Type B pancreatic cell (in vitro differentiated cells): ENCODE results near the gene EXOC4. TPM values are rescaled to one million over a fixed set of nuclear protein-coding genes. Genes with fewer than 3 reads are reported as not detected.

Experiments used
- DNase-seq: peaks from one replicate; pipeline ENCODE4 v3.0.0; 2021; ENCODE audit warnings: mixed read lengths; ENCODE audit not compliant: unreplicated experiment; ENCODE audit errors: extremely low spot score
- H3K27ac Mint-ChIP-seq: 2 replicates; pipeline ENCODE4 v1.8.0; 2021; ENCODE audit warnings: mild to moderate bottlenecking, mixed read lengths
- H3K27me3 Mint-ChIP-seq: 2 replicates; pipeline ENCODE4 v1.8.0; 2021; ENCODE audit warnings: mixed read lengths
- H3K36me3 Mint-ChIP-seq: 2 replicates; pipeline ENCODE4 v1.8.0; 2021; ENCODE audit warnings: mixed read lengths
- H3K4me1 Mint-ChIP-seq: one replicate; pipeline ENCODE4 v1.8.0; 2021; ENCODE audit warnings: mixed read lengths; ENCODE audit not compliant: unreplicated experiment
- H3K4me3 Mint-ChIP-seq: 2 replicates; pipeline ENCODE4 v1.8.0; 2021; ENCODE audit warnings: mild to moderate bottlenecking, mixed read lengths
- H3K9me3 Mint-ChIP-seq: 2 replicates; pipeline ENCODE4 v1.8.0; 2021; ENCODE audit warnings: mixed read lengths
- CTCF ChIP-seq: fragments of 200-600 bp; sonication (generic); conservative IDR thresholded peaks from 2 replicates; pipeline ENCODE4 v1.5.0; 2021; ENCODE audit warnings: antibody characterized with exemption, mild to moderate bottlenecking
- total RNA-seq: library from RNA; stranded (reverse); gene quantifications from 2 replicates; pipeline ENCODE4 v1.2.1, GENCODE V29; 2021; ENCODE audit warnings: low replicate concordance

Gene EXOC4
- total RNA-seq, 1 donor from 2014 or later = 95.5 TPM

- H3K36me3 Mint-ChIP-seq = no peaks in the 10 kb centered on the region
- no peak overlapping the region for H3K27ac Mint-ChIP-seq
- DNase-seq = no peak
- H3K4me3 Mint-ChIP-seq = no peak overlapping the region
- TF ChIP-seq CTCF = no peak
- no peaks in the 10 kb centered on the region for H3K4me1 Mint-ChIP-seq
- no peaks in the 10 kb centered on the region for H3K27me3 Mint-ChIP-seq
- H3K9me3 Mint-ChIP-seq = no peaks in the 10 kb centered on the region
Observed at GRCh38 chr7:133540096-133540860, 287.4 kb downstream of the EXOC4 start.

GRCh38 chr7:133542209-133542780 is 289.4 kb downstream of the EXOC4 start:
- H3K27me3 Mint-ChIP-seq = no peaks in the 10 kb centered on the region
- no peak for TF ChIP-seq CTCF
- H3K4me3 Mint-ChIP-seq = no peak overlapping the region
- no peaks in the 10 kb centered on the region for H3K4me1 Mint-ChIP-seq
- H3K36me3 Mint-ChIP-seq = no peaks in the 10 kb centered on the region
- no peaks in the 10 kb centered on the region for H3K9me3 Mint-ChIP-seq
- DNase-seq = no peak
- no peak overlapping the region for H3K27ac Mint-ChIP-seq

- Mint-ChIP-seq H3K36me3 (no peaks in the 10 kb centered on the region), H3K27me3 (no peaks in the 10 kb centered on the region), H3K4me3 (no peak overlapping the region), H3K27ac (no peak overlapping the region), H3K9me3 (no peaks in the 10 kb centered on the region), H3K4me1 (no peaks in the 10 kb centered on the region)
- no peak for TF ChIP-seq CTCF
- no peak for DNase-seq
Observed at GRCh38 chr7:133543657-133544056, 290.8 kb downstream of the EXOC4 start.

GRCh38 chr7:133545618-133546017 is 292.7 kb downstream of the EXOC4 start:
- H3K4me1 Mint-ChIP-seq = no peaks in the 10 kb centered on the region
- no peak for TF ChIP-seq CTCF
- H3K4me3 Mint-ChIP-seq = no peak overlapping the region
- H3K27ac Mint-ChIP-seq = no peak overlapping the region
- no peak for DNase-seq
- H3K9me3 Mint-ChIP-seq = no peaks in the 10 kb centered on the region
- no peaks in the 10 kb centered on the region for H3K36me3 Mint-ChIP-seq
- no peaks in the 10 kb centered on the region for H3K27me3 Mint-ChIP-seq

GRCh38 chr7:133547981-133548380 is 295.1 kb downstream of the EXOC4 start:
- H3K27me3 Mint-ChIP-seq = no peaks in the 10 kb centered on the region
- H3K36me3 Mint-ChIP-seq = no peaks in the 10 kb centered on the region
- H3K4me1 Mint-ChIP-seq = no peaks in the 10 kb centered on the region
- no peak overlapping the region for H3K27ac Mint-ChIP-seq
- H3K9me3 Mint-ChIP-seq = no peaks in the 10 kb centered on the region
- no peak for DNase-seq
- TF ChIP-seq CTCF = no peak
- H3K4me3 Mint-ChIP-seq = no peak overlapping the region
